B cell (primary cell): ENCODE measurements around the gene MARS1. TPM values are rescaled to one million over a fixed set of nuclear protein-coding genes. Genes with fewer than 3 reads are reported as not detected.

ENCODE experiments used
- ATAC-seq: fragments of 200-7000 bp; cut with Tn5 transposase; one replicate; pipeline ENCODE4 v1.10.0; 2021; ENCODE audit warnings: low read depth, mild to moderate bottlenecking, moderate number of reproducible peaks, moderate library complexity
- CTCF ChIA-PET: fragments of 350-600 bp; sonication (Branson Sonifier 250); formaldehyde crosslinking; loops from one replicate; lab custom pipeline; 2021; ENCODE audit warnings: antibody characterized with exemption, inconsistent platforms; lab: Charles Lee
- POLR2A ChIA-PET: fragments of 350-600 bp; sonication (Branson Sonifier 250); formaldehyde crosslinking; loops from one replicate; lab custom pipeline; 2021; ENCODE audit warnings: antibody characterized with exemption; lab: Charles Lee
- DNase-seq: peaks from one replicate; pipeline ENCODE4 v3.0.0; 2013
- H2AFZ ChIP-seq: 2 replicates; pipeline ENCODE4 v1.6.1; 2012; ENCODE audit warnings: mild to moderate bottlenecking, low read depth, low read length; ENCODE audit not compliant: insufficient read depth, poor library complexity, severe bottlenecking
- H3K27ac ChIP-seq, 2 donors: 1 replicate in 1 of 2; 2 replicates in 1 of 2; pipeline ENCODE4 v1.5.1; 2012 to 2013; ENCODE audit warnings: low read length in 2 of 2, mild to moderate bottlenecking in 2 of 2, moderate library complexity in 1 of 2
- H3K27me3 ChIP-seq, 4 experiments: fragments of 200-600 bp in 1 of 4; sonication (generic) in 1 of 4; replicated peaks in 1 of 4; 1 replicate in 2 of 4; 2 replicates in 2 of 4; pipeline versions ENCODE4 v1.6.1 to v1.7.0; 2013 to 2016; ENCODE audit warnings: low read length in 3 of 4, mild to moderate bottlenecking in 2 of 4, mixed read lengths in 1 of 4, moderate library complexity in 1 of 4; ENCODE audit not compliant: insufficient read depth in 4 of 4, control insufficient read depth in 3 of 4; ENCODE audit errors: control extremely low read depth in 1 of 4
- H3K36me3 ChIP-seq, 2 experiments: replicated peaks in 1 of 2; 1 replicate in 1 of 2; 2 replicates in 1 of 2; pipeline versions ENCODE4 v1.6.1 to v1.7.1; 2013; ENCODE audit warnings: low read length in 1 of 2; ENCODE audit not compliant: insufficient read depth in 2 of 2, control insufficient read depth in 1 of 2; ENCODE audit errors: control extremely low read depth in 1 of 2, extremely low read depth in 1 of 2
- H3K4me1 ChIP-seq, 2 donors: fragments of 200-600 bp in 1 of 2; sonication (generic) in 1 of 2; 1 replicate in 1 of 2; 2 replicates in 1 of 2; pipeline versions ENCODE4 v1.5.1 to v1.6.1; 2013 to 2017; ENCODE audit warnings: low read length in 2 of 2; ENCODE audit not compliant: control insufficient read depth in 2 of 2, insufficient read depth in 2 of 2
- H3K4me2 ChIP-seq: replicated peaks from 2 replicates; pipeline ENCODE3; 2012; ENCODE audit warnings: mild to moderate bottlenecking, low read depth, low read length; ENCODE audit not compliant: poor library complexity, severe bottlenecking
- H3K4me3 ChIP-seq, 5 experiments: fragments of 200-600 bp in 1 of 5; sonication (generic) in 1 of 5; 1 replicate in 3 of 5; 2 replicates in 2 of 5; pipeline versions ENCODE4 v1.5.1 to v1.7.0; 2011 to 2016; ENCODE audit warnings: low read length in 4 of 5, mild to moderate bottlenecking in 4 of 5, low read depth in 2 of 5, control low read depth in 1 of 5, moderate library complexity in 1 of 5; ENCODE audit not compliant: insufficient read depth in 1 of 5; ENCODE audit errors: control extremely low read depth in 1 of 5, extremely low read depth in 1 of 5
- H3K79me2 ChIP-seq: fragments of 200-600 bp; sonication (generic); one replicate; pipeline ENCODE4 v1.6.0; 2016; ENCODE audit warnings: low read length; ENCODE audit not compliant: control insufficient read depth, insufficient read depth
- H3K9ac ChIP-seq: fragments of 200-600 bp; sonication (generic); 2 replicates; pipeline ENCODE4 v1.6.1; 2017; ENCODE audit warnings: mild to moderate bottlenecking, low read length, moderate library complexity
- H3K9me3 ChIP-seq, 3 donors: one replicate each; pipeline versions ENCODE4 v1.6.1 to v1.7.1; 2013; ENCODE audit warnings: low read length in 2 of 3; ENCODE audit not compliant: control insufficient read depth in 2 of 3, insufficient read depth in 1 of 3; ENCODE audit errors: control extremely low read depth in 1 of 3
- H4K20me1 ChIP-seq: 2 replicates; pipeline ENCODE4 v1.6.0; 2012; ENCODE audit warnings: mild to moderate bottlenecking, low read length; ENCODE audit not compliant: insufficient read depth, control insufficient read depth, poor library complexity, severe bottlenecking
- H3K27ac Mint-ChIP-seq: one replicate; pipeline ENCODE4 v1.8.0; 2021; ENCODE audit warnings: mixed read lengths
- H3K27me3 Mint-ChIP-seq: one replicate; pipeline ENCODE4 v1.8.0; 2021; ENCODE audit warnings: mixed read lengths
- H3K4me1 Mint-ChIP-seq: one replicate; pipeline ENCODE4 v1.8.0; 2021; ENCODE audit warnings: mixed read lengths
- H3K4me3 Mint-ChIP-seq: one replicate; pipeline ENCODE4 v1.8.0; 2021; ENCODE audit warnings: mixed read lengths
- H3K9me3 Mint-ChIP-seq: one replicate; pipeline ENCODE4 v1.8.0; 2022; ENCODE audit warnings: mixed read lengths; ENCODE audit not compliant: insufficient read depth
- CTCF ChIP-seq: fragments of 200-600 bp; IDR thresholded peaks from one replicate; pipeline ENCODE4 v1.8.0; 2022; ENCODE audit warnings: antibody characterized with exemption, mild to moderate bottlenecking
- EZH2 ChIP-seq: IDR thresholded peaks from 2 replicates; pipeline ENCODE4 v1.6.1; 2012; ENCODE audit warnings: borderline replicate concordance, low read depth, mild to moderate bottlenecking, moderate library complexity, low read length; ENCODE audit not compliant: insufficient read depth, poor library complexity, severe bottlenecking
- WGBS: methylation state at CpG from one replicate; pipeline ENCODE4 v1.1.5; 2013; ENCODE audit warnings: missing lambda C conversion rate; ENCODE audit not compliant: insufficient coverage; 5-methylcytosine and 5-hydroxymethylcytosine counted together
- intact Hi-C: fragments of 100-400 bp; cut with micrococcal nuclease; formaldehyde crosslinking; loops from one replicate; pipeline ENCODE4 v1.10.0; 2022
- polyA plus RNA-seq: library from polyadenylated mRNA; depleted of rRNA; stranded (reverse); fragments of >200 nt; gene quantifications from 2 replicates; pipeline ENCODE4 v1.2.3, GENCODE V29; 2012
- total RNA-seq, 2 donors: library from RNA; stranded (reverse); fragments of 120-200 nt in 1 of 2; gene quantifications; 1 replicate in 1 of 2; 2 replicates in 1 of 2; pipeline versions ENCODE4 v1.2.3 to v1.2.4, GENCODE V29; 2013 to 2022

Gene MARS1
- total and polyA plus RNA-seq, 2 donors (not counting 1 experiment from before 2014, with no cell fraction given) = 158 to 193 TPM

GRCh38 chr12:57563358-57563757 lies 75.5 kb downstream of the MARS1 start:
- ChIA-PET CTCF (interaction anchor here (1.3 kb wide), 1 partner anchor 20 kb away, joined by 4 read pairs; no protein-coding TSS in a partner anchor), POLR2A (no interaction called here)
- Histone ChIP-seq H3K4me3 (no peak overlapping the region), H3K9me3 (no peaks in the 10 kb centered on the region), H3K36me3 (no peaks in the 10 kb centered on the region), H3K79me2 (no peaks in the 10 kb centered on the region), H3K4me1 (no peaks in the 10 kb centered on the region), H2AFZ (no peak overlapping the region), H3K9ac (no peak overlapping the region), H3K4me2 (no peak overlapping the region), H3K27me3 (peaks cover 0 to 15% (median 2%) of the 10 kb centered on the region in 4 experiments), H4K20me1 (no peaks in the 10 kb centered on the region), H3K27ac (no peak overlapping the region)
- DNase-seq (no peak), ATAC-seq (no peak)
- Mint-ChIP-seq H3K27ac (no peak overlapping the region), H3K9me3 (no peaks in the 10 kb centered on the region), H3K4me1 (no peaks in the 10 kb centered on the region), H3K27me3 (peaks cover 31% of the 10 kb centered on the region), H3K4me3 (no peak overlapping the region)
- intact Hi-C loops = no loop called here
- WGBS = no CpG with 5 or more reads among the region's 4 CpGs
- TF ChIP-seq CTCF (no peak), EZH2 (no peak)

- ATAC-seq (no peak), DNase-seq (no peak)
- H3K36me3 ChIP-seq = no peaks in the 10 kb centered on the region
- no peak overlapping the region for H3K4me3 ChIP-seq
- Mint-ChIP-seq H3K9me3 (no peaks in the 10 kb centered on the region), H3K4me1 (no peaks in the 10 kb centered on the region), H3K27ac (no peak overlapping the region), H3K4me3 (no peak overlapping the region), H3K27me3 (peaks cover 35% of the 10 kb centered on the region)
- peaks cover 0 to 15% (median 2%) of the 10 kb centered on the region in 4 experiments for H3K27me3 ChIP-seq
- H3K27ac ChIP-seq = no peak overlapping the region
- no peaks in the 10 kb centered on the region for H3K9me3 ChIP-seq
- H3K79me2 ChIP-seq = no peaks in the 10 kb centered on the region
- WGBS = 93% methylated on average over 2 of the region's 7 CpGs
- ChIA-PET POLR2A (no interaction called here), CTCF (interaction anchor here (1.3 kb wide), 1 partner anchor 19 kb away, joined by 4 read pairs; no protein-coding TSS in a partner anchor)
- intact Hi-C loops = no loop called here
- TF ChIP-seq CTCF (no peak), EZH2 (no peak)
- H3K9ac ChIP-seq = no peak overlapping the region
- H3K4me2 ChIP-seq = no peak overlapping the region
- H4K20me1 ChIP-seq = no peaks in the 10 kb centered on the region
- H3K4me1 ChIP-seq = no peaks in the 10 kb centered on the region
- no peak overlapping the region for H2AFZ ChIP-seq
Observed at GRCh38 chr12:57564178-57564740, 76.4 kb downstream of the MARS1 start.
